ENCODE results near the gene MTX3. TPM values are rescaled to one million over a fixed set of nuclear protein-coding genes. Genes with fewer than 3 reads are reported as not detected.

MTX3 gene
- total and polyA plus RNA-seq, 2 donors (not counting 3 experiments of a cell fraction or from before 2014, with no cell fraction given) = 2.9 to 8.3 TPM

DNA sequence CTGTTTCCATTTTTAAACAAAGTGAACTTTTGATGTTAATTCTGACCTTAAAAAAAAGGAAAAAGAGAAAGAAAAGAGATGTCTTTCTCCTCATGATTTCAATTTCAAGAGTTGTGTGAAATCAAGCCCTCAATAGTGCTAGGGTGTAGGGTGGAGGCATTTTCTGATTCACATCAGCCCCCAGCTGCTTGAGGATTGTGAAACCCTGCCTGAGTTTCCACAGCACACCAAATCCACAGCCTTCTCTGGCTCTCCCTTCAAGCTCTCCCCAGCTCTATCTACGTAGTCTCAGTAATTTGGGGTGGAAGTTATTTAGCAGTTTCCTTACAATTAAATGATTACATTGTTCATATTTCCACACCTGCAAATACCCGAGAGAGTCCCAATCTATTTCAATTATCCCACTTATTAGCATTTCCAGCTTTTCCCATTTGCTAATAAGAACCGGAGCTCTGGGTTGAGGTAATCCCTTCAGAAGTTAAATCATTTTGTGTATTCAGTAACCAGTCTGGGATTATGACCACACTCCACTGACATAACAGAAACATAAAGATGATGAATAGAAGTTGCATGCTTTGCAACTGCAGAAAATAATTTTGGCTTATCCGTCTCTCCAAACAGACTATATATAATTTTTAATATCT lies 54.9 kb downstream of the MTX3 start:
- intact Hi-C loops (cut with micrococcal nuclease) = no loop called here
- H3K4me1 ChIP-seq (ENCODE audit: control insufficient read depth, extremely low read depth, insufficient read depth, low read length) = no peaks in the 10 kb centered on the region
- no peak for FAIRE-seq
- no peaks in the 10 kb centered on the region for H3K27me3 ChIP-seq (ENCODE audit: control insufficient read depth in 2 of 2, insufficient read depth in 2 of 2, low read length in 2 of 2)
- no peak for DNase-seq (ENCODE audit: low read depth, low spot score)
- no peaks in the 10 kb centered on the region for H3K9me3 ChIP-seq (replicated peaks; ENCODE audit: control insufficient read depth, insufficient read depth, low read length)
- H3K79me2 ChIP-seq (ENCODE audit: control insufficient read depth, insufficient read depth, low read length) = no peaks in the 10 kb centered on the region
- H3K9me1 ChIP-seq (replicated peaks; ENCODE audit: control insufficient read depth, extremely low read depth, insufficient read depth, low read length) = no peaks in the 10 kb centered on the region
- ChIA-PET CTCF (no interaction called here), POLR2A (no interaction called here)
- H3K4me2 ChIP-seq (ENCODE audit: insufficient read depth, low read length) = no peak overlapping the region
- no peak overlapping the region for H3K4me3 ChIP-seq (replicated peaks in 1 of 3; ENCODE audit: insufficient read depth in 1 of 3, low read depth in 1 of 3, low read length in 3 of 3)
- no peak overlapping the region for H2AFZ ChIP-seq (ENCODE audit: low read depth, low read length)
- BruUV-seq (replicated peaks) = no TSS peak
- no peak for TF ChIP-seq POLR2AphosphoS5 (IDR thresholded peaks at IDR 0.05; ENCODE audit: insufficient read depth, low read depth, low read length)
- TF ChIP-seq EZH2 (IDR thresholded peaks at IDR 0.05; ENCODE audit: borderline replicate concordance, low read depth, low read length, severe bottlenecking) = no peak
- TF ChIP-seq MYC (IDR thresholded peaks at IDR 0.05; ENCODE audit: low read depth, low read length) = no peak
- TF ChIP-seq POLR2A (IDR thresholded peaks at IDR 0.05; ENCODE audit: low read depth, low read length) = no peak
- no peak for TF ChIP-seq CTCF (IDR thresholded peaks at IDR 0.05; ENCODE audit: extremely low read depth in 1 of 2, insufficient read depth in 1 of 2, low read depth in 1 of 2, low read length in 2 of 2)
- TF ChIP-seq JUN (IDR thresholded peaks at IDR 0.05; ENCODE audit: borderline replicate concordance, insufficient read depth, insufficient read length, low read depth) = no peak
- no peak for TF ChIP-seq MAX (IDR thresholded peaks at IDR 0.05; ENCODE audit: insufficient read depth, insufficient read length)
- no peak for TF ChIP-seq GATA2 (IDR thresholded peaks at IDR 0.05; ENCODE audit: insufficient read depth, insufficient read length, low read depth, low read length)
- no peak for TF ChIP-seq FOS (IDR thresholded peaks at IDR 0.05; ENCODE audit: borderline replicate concordance, insufficient read depth, low read length)
- no peaks in the 10 kb centered on the region for H4K20me1 ChIP-seq (replicated peaks; ENCODE audit: control insufficient read depth, extremely low read depth, insufficient read depth, low read length)
- H3K27ac ChIP-seq (ENCODE audit: insufficient read depth, low read depth, low read length) = no peak overlapping the region
- no peak overlapping the region for H3K9ac ChIP-seq (replicated peaks; ENCODE audit: extremely low read depth, insufficient read depth, low read length)
- dilution Hi-C loops (cut with MboI; ENCODE audit: extremely low pct_ligation_motif_present, low sequenced_read_pairs) = no loop called here
- H3K36me3 ChIP-seq (ENCODE audit: control insufficient read depth in 2 of 2, extremely low read depth in 1 of 2, insufficient read depth in 2 of 2, low read length in 2 of 2) = no peaks in the 10 kb centered on the region
